Esophagus (tissue), 2 donors: ENCODE measurements around the gene NPHS1. TPM values are rescaled to one million over a fixed set of nuclear protein-coding genes. Genes with fewer than 3 reads are reported as not detected.
"Not testable (repeated sequence)": the region's sequence is repeated elsewhere in the genome, so short reads cannot be mapped to it uniquely, and the experiment has no call there.

Source experiments
- H3K27ac ChIP-seq, 2 donors: one replicate each; pipeline ENCODE4 v1.5.1; 2013; ENCODE audit warnings: low read depth in 2 of 2, mild to moderate bottlenecking in 2 of 2, inconsistent platforms in 1 of 2, low read length in 1 of 2, moderate library complexity in 1 of 2
- H3K27me3 ChIP-seq, 2 donors: one replicate each; pipeline ENCODE4 v1.6.1; 2013; ENCODE audit warnings: low read length in 2 of 2, control low read depth in 1 of 2, mild to moderate bottlenecking in 1 of 2; ENCODE audit not compliant: insufficient read depth in 2 of 2, control insufficient read depth in 1 of 2
- H3K36me3 ChIP-seq, 2 donors: one replicate each; pipeline ENCODE4 v1.6.1; 2013; ENCODE audit warnings: low read length in 1 of 2; ENCODE audit not compliant: control insufficient read depth in 2 of 2, insufficient read depth in 2 of 2
- H3K4me1 ChIP-seq, 2 donors: one replicate each; pipeline ENCODE4 v1.6.1; 2013; ENCODE audit warnings: low read length in 1 of 2; ENCODE audit not compliant: control insufficient read depth in 2 of 2, insufficient read depth in 2 of 2
- H3K4me3 ChIP-seq, 2 donors: one replicate each; pipeline ENCODE4 v1.5.1; 2013; ENCODE audit warnings: low read length in 2 of 2, mild to moderate bottlenecking in 2 of 2, low read depth in 1 of 2, moderate library complexity in 1 of 2
- H3K9me3 ChIP-seq, 2 donors: one replicate each; pipeline ENCODE4 v1.6.1; 2013; ENCODE audit warnings: mild to moderate bottlenecking in 2 of 2, low read depth in 1 of 2, low read length in 1 of 2, moderate library complexity in 1 of 2; ENCODE audit not compliant: control insufficient read depth in 2 of 2, insufficient read depth in 1 of 2
- WGBS, 2 donors: extraction: QIAGEN DNeasy Blood & Tissue Kit; methylation state at CpG; one replicate each; pipeline ENCODE4 v1.1.7; 2013; 5-methylcytosine and 5-hydroxymethylcytosine counted together
- polyA plus RNA-seq, 2 donors: library from polyadenylated mRNA; stranded (reverse); fragments of 200-250 nt; gene quantifications; one replicate each; pipeline ENCODE4 v1.2.3, GENCODE V29; 2013
- donor health status: healthy with polysubstance abuse.
- donor health status: Bipolar disorder and iron deficiency.

Gene NPHS1
- polyA plus RNA-seq, 2 donors, result not detected

DNA sequence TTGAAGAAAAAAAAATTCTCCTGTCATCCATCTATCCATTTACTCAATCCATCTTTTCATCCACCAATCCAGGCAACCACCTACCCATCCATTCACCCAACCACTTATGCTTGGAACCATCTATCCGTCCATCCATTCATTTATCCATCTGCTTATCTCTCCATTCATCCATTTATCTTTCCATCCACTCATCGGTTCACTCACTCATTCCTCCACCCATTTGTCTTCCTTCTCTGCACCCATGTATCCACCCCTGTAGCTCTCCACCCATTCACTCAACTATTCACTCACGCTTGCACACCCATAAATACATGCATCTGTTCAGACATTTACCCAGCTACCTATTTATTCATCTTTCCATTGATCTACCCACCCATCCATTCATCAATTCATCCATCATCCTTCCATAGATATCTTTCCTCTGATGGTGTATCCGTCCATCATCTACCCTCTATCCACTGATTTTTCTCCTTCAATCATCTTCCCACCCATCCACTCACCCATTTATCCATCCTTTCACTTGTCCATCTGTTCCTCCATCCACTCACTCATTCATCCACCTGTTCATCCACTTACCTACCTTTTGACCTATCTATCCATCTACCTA lies 9.5 kb downstream of the NPHS1 start:
- WGBS, 2 donors, result 86 to 88% methylated on average over 4 of the region's 4 CpGs
- Histone ChIP-seq H3K27ac (no peak overlapping the region), H3K27me3 (peaks cover 0 to 5% of the 10 kb centered on the region in 2 donors), H3K36me3 (no peaks in the 10 kb centered on the region), H3K4me3 (no peak overlapping the region), H3K4me1 (peaks cover 0 to 10% of the 10 kb centered on the region in 2 donors), H3K9me3 (peaks cover 2 to 12% of the 10 kb centered on the region in 2 donors)

DNA sequence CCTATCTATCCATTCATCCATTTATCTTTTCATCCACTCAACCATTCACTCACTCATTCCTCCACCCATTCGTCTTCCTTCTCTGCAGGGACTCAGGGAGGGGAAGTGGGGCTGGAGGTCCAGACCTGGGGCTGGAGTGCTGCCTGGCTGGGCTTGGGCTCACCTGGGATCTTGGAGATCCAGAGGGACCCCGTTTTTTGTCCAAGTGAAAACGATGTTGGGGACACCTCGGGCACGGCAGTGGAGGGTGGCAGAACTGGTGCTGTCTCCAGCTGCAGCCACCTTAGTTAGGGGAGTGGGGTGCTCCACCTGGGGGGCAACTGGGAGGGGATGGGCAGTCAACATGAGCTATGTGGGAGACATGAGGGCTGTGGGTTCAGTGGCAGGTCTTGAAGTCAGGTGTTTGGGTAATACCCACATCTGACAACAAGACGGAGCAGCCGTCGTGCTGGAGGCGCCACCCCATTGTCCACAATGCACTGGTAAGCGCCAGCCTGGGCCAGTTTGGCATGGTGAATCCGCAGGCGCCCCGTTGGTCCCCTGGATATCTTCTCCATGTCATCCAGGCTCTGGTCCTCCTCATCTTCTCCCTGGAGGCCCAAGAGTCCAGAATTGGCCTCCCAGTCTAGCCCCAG lies 10.2 kb downstream of the NPHS1 start:
- Histone ChIP-seq H3K36me3 (no peaks in the 10 kb centered on the region), H3K4me3 (no peak overlapping the region), H3K27ac (no peak overlapping the region), H3K4me1 (peaks cover 0 to 10% of the 10 kb centered on the region in 2 donors), H3K27me3 (peaks cover 0 to 5% of the 10 kb centered on the region in 2 donors), H3K9me3 (peaks cover 2 to 12% of the 10 kb centered on the region in 2 donors)
- 83 to 88% methylated on average over 13 of the region's 13 CpGs for WGBS, 2 donors

DNA sequence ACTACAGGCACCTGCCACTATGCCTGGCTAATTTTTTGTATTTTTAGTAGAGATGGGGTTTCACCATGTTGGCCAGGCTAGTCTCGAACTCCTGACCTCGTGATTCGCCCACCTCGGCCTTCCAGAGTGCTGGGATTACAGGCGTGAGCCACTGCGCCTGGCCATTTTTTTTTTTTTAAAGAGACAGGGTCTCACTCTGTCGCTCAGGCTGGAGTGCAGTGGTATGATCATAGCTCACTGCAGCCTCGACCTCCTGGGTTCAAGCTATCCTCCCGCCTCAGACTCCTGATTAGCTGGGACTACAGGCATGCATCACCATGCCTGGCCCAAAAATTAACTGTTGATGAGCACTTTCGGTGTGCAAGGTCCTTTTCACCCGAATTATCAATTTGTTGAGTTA lies 16.2 kb downstream of the NPHS1 start:
- not testable (repeated sequence) for H3K27me3 ChIP-seq, H3K4me1 ChIP-seq, H3K27ac ChIP-seq, H3K4me3 ChIP-seq, H3K9me3 ChIP-seq, H3K36me3 ChIP-seq
- 51 to 59% methylated on average over 11 of the region's 11 CpGs for WGBS, 2 donors

DNA sequence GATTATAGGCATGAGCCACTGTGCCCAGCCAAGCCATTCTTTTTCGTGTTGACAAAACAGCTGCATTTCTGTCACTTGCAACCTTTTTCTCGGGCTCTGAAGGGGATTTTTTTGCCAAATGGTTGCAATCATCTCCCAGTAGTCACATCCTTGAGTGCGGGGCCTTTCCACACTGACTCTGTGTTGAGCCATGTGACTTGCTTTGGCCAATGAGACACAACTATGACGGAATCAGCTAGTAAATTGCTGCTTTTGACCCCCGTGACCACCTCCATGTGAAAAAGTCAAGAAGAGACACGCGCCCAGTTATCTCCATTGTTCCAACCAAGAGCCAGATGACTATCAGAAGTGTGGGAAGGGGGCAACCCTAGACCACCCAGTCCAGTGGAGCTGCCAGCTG lies 18.3 kb downstream of the NPHS1 start:
- WGBS, 2 donors, result 54 to 65% methylated on average over 7 of the region's 7 CpGs
- Histone ChIP-seq H3K27me3 (no peaks in the 10 kb centered on the region), H3K9me3 (no peaks in the 10 kb centered on the region)

DNA sequence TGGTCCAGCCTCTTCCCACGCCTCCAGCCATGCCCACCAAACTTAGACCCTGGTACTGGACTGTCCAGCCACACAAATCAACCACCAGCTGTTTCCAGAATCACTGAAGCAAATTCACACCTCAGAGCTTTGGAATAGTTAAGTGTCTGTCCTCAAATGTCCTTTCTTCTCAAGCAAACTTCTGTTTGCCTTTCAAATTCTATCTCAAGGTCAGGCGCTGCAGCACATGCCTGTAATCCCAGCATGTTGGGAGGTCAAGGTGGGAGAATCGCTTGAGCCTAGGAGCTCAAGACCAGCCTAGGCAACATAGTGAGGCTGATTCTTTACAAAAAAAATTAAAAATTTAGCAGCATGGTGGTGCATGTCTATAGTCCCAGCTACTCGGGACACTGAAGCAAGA lies 20.2 kb downstream of the NPHS1 start:
- Histone ChIP-seq H3K9me3 (no peaks in the 10 kb centered on the region), H3K27me3 (no peaks in the 10 kb centered on the region), H3K4me1 (no peaks in the 10 kb centered on the region), H3K27ac (no peak overlapping the region), H3K4me3 (no peak overlapping the region), H3K36me3 (no peaks in the 10 kb centered on the region)
- WGBS, 2 donors, result 61 to 69% methylated on average over 4 of the region's 4 CpGs

More for the DNA sequence above, 18.3 kb downstream of the NPHS1 start:
- no peak overlapping the region for H3K27ac ChIP-seq
- H3K36me3 ChIP-seq, result no peaks in the 10 kb centered on the region
- no peaks in the 10 kb centered on the region for H3K4me1 ChIP-seq
- H3K4me3 ChIP-seq, result no peak overlapping the region

DNA sequence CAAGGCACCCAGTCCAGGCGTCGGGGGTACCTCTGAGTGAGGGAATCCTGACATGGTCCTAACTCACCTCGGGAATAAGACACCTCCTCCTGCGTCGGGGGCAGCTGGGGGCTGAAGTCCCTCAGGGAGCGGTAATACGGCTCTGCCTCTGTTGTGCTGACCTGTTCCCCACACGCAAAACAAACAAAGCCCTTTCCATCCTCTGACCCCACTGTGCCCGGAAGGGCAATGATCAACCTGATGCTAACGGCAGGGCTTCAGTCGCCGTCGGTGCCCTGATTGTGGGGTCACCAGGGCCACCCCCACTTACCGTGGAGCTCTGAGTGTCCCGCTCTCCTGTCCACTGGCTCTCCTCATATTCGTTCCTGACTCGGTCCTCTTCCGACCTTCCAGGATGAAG lies 21.3 kb downstream of the NPHS1 start:
- no peaks in the 10 kb centered on the region for H3K27me3 ChIP-seq
- no peak overlapping the region for H3K27ac ChIP-seq
- H3K36me3 ChIP-seq, result no peaks in the 10 kb centered on the region
- no peaks in the 10 kb centered on the region for H3K4me1 ChIP-seq
- WGBS, 2 donors, result 71 to 79% methylated on average over 18 of the region's 18 CpGs
- H3K9me3 ChIP-seq, result no peaks in the 10 kb centered on the region
- no peak overlapping the region for H3K4me3 ChIP-seq

DNA sequence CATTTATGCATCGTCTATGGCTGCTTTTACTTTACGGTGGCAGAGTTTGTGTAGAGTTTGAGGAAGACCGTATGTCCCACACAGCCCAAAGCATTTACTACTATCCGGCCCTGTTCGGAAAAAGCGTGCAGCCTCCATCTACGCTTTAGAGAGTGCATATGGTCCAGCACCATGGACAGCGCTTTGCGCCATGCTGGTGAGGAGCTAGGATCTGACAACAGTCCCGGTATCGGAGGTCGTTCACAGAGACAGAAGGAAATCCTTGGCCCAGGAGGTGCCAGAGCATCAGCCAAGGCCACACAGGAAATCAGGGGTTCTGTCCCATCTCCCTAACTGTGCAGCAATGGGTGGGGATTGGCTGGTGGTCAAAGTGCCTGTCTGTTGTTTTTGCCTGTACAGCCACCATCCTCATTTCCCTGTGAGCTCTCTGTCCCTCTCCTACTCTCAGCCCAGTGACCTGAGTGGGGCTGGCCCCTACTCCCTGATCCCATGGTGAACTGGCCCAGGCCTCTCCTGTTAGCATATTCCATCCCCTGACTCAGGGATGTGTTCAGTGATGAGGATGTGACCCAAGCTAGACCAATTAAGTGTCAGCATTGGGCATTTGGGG lies 23.5 kb downstream of the NPHS1 start:
- Histone ChIP-seq H3K36me3 (no peaks in the 10 kb centered on the region), H3K4me1 (no peaks in the 10 kb centered on the region), H3K9me3 (no peaks in the 10 kb centered on the region), H3K27me3 (no peaks in the 10 kb centered on the region), H3K4me3 (no peak overlapping the region), H3K27ac (no peak overlapping the region)
- 10 to 24% methylated on average over 12 of the region's 12 CpGs for WGBS, 2 donors

DNA sequence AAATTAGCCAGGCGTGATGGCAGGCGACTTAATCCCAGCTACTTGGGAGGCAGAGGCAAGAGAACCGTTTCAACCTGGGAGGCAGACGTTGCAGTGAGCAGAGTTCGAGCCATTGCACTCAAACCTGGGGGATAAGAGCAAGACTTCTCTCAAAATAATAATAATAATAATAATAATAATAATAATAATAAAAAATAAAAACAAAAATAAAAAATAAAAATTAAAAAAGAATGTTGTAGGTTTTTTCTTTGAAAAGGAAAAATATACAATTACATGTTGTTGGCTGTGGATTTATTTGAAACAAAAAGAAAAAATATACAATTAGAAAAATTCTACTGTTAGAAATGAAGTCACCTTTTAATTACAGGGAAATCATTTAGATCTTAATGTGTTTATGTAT lies 28.2 kb downstream of the NPHS1 start:
- H3K9me3 ChIP-seq, result no peaks in the 10 kb centered on the region
- H3K27me3 ChIP-seq, result no peaks in the 10 kb centered on the region
- 86% methylated on average over 5 of the region's 5 CpGs for WGBS, 2 donors
- no peaks in the 10 kb centered on the region for H3K36me3 ChIP-seq
- H3K4me3 ChIP-seq, result no peak overlapping the region
- H3K27ac ChIP-seq, result no peak overlapping the region
- H3K4me1 ChIP-seq, result no peaks in the 10 kb centered on the region

DNA sequence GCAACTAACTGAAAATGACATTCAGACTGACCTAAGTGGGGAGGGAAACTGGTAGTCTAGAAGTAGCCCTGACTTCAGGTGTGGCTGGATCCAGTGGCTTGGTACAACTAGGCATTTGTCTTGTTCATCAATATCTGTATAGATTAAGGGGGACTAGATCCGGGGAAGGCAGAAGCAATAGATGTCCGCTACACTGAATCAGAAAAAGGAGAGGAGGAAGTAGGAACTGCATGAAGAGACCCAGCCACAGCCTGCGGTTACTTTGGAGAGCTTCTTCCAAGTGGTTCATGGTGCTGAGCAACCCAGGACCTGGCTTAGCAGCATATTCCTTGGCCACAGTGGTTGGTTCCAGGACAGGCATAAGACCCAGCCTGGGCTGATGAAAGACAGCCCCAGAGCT lies 29.7 kb downstream of the NPHS1 start:
- Histone ChIP-seq H3K4me1 (no peaks in the 10 kb centered on the region), H3K27ac (no peak overlapping the region), H3K27me3 (no peaks in the 10 kb centered on the region), H3K9me3 (no peaks in the 10 kb centered on the region), H3K36me3 (no peaks in the 10 kb centered on the region), H3K4me3 (no peak overlapping the region)
- 76% methylated on average over 3 of the region's 3 CpGs for WGBS, 2 donors

DNA sequence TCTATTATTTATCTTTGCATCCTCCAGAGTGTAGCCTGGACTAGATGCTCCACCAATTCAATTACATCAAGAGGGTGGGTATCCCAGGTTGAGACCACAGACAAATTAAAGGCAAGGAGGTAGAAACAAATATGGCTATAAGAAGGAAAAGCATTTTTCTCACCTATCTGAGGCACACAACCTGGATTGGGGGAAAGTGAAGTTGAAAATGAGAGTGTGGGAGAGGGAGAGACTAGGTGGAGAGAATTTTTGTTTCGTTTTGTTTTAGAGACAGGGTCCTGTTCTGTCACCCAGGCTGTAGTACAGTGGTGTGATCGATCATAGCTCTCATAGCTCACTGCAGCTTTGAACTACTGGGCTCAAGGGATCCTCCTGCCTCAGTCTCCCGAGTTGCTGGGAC lies 33.9 kb downstream of the NPHS1 start:
- Histone ChIP-seq H3K9me3 (no peaks in the 10 kb centered on the region), H3K4me1 (no peaks in the 10 kb centered on the region), H3K27me3 (no peaks in the 10 kb centered on the region), H3K27ac (no peak overlapping the region), H3K4me3 (no peak overlapping the region), H3K36me3 (no peaks in the 10 kb centered on the region)
- 61 to 77% methylated on average over 3 of the region's 3 CpGs for WGBS, 2 donors
